MM.1S (cell line): Measurements from ENCODE around the gene PDE1A.

Source experiments
- DNase-seq: peaks from one replicate; pipeline ENCODE4 v3.0.0-alpha.2; 2015
- H2AFZ ChIP-seq: fragments of 300-600 bp; sonication (generic); 2 replicates; pipeline ENCODE4 v1.6.0; 2016; ENCODE audit warnings: antibody characterized with exemption, low read length
- H3F3A ChIP-seq: fragments of 300-600 bp; sonication (generic); 2 replicates; pipeline ENCODE4 v1.6.1; 2016; ENCODE audit warnings: mild to moderate bottlenecking, antibody characterized with exemption, low read length, moderate library complexity, mixed read lengths; ENCODE audit not compliant: insufficient read depth
- H3K27ac ChIP-seq: fragments of 300-600 bp; sonication (generic); 2 replicates; pipeline ENCODE4 v1.5.1; 2016; ENCODE audit warnings: mild to moderate bottlenecking, low read length
- H3K27me3 ChIP-seq: fragments of 300-600 bp; sonication (generic); replicated peaks from 2 replicates; pipeline ENCODE4 v1.6.0; 2016; ENCODE audit warnings: low read length; ENCODE audit not compliant: insufficient read depth
- H3K36me3 ChIP-seq: fragments of 300-600 bp; sonication (generic); replicated peaks from 2 replicates; pipeline ENCODE4 v1.6.1; 2016; ENCODE audit warnings: mild to moderate bottlenecking, low read length, mixed read lengths; ENCODE audit not compliant: insufficient read depth
- H3K4me1 ChIP-seq: fragments of 300-600 bp; sonication (generic); 2 replicates; pipeline ENCODE4 v1.6.1; 2016; ENCODE audit warnings: low read length, mixed read lengths
- H3K4me2 ChIP-seq: fragments of 300-600 bp; sonication (generic); 2 replicates; pipeline ENCODE4 v1.6.0; 2016; ENCODE audit warnings: low read depth, low read length
- H3K4me3 ChIP-seq: fragments of 300-600 bp; sonication (generic); 2 replicates; pipeline ENCODE4 v1.5.1; 2016; ENCODE audit warnings: low read length, mixed read lengths
- H3K79me2 ChIP-seq: fragments of 300-600 bp; sonication (generic); 2 replicates; pipeline ENCODE4 v1.6.1; 2016; ENCODE audit warnings: mixed run types, low read length, mixed read lengths
- H3K9ac ChIP-seq: fragments of 300-600 bp; sonication (generic); 2 replicates; pipeline ENCODE4 v1.6.1; 2016; ENCODE audit warnings: low read length, mixed read lengths
- H3K9me2 ChIP-seq: fragments of 300-600 bp; sonication (generic); replicated peaks from 2 replicates; pipeline ENCODE4 v1.6.1; 2016; ENCODE audit warnings: mild to moderate bottlenecking, low read length, mixed read lengths; ENCODE audit not compliant: insufficient read depth
- H3K9me3 ChIP-seq: fragments of 300-600 bp; sonication (generic); replicated peaks from 2 replicates; pipeline ENCODE4 v1.6.1; 2016; ENCODE audit warnings: mild to moderate bottlenecking, low read length, mixed read lengths; ENCODE audit not compliant: insufficient read depth
- H4K20me1 ChIP-seq: fragments of 300-600 bp; sonication (generic); 2 replicates; pipeline ENCODE4 v1.6.1; 2016; ENCODE audit warnings: mild to moderate bottlenecking, low read length, moderate library complexity, mixed read lengths; ENCODE audit not compliant: insufficient read depth
- EZH2 ChIP-seq: fragments of 300-600 bp; sonication (generic); optimal IDR thresholded peaks from 2 replicates; pipeline ENCODE3; 2017; ENCODE audit warnings: low read depth, mild to moderate bottlenecking, antibody characterized with exemption, low read length, mixed read lengths
- EZH2phosphoT487 ChIP-seq: fragments of 300-600 bp; sonication (generic); IDR thresholded peaks from 2 replicates; pipeline ENCODE4 v1.6.1; 2018; ENCODE audit warnings: antibody characterized with exemption, low read length
- TF ChIP-seq, protein P1 (sequence below): fragments of 300-600 bp; sonication (generic); IDR thresholded peaks from 2 replicates; pipeline ENCODE4 v1.5.1; 2016; ENCODE audit warnings: antibody characterized with exemption, low read length, mixed read lengths

PDE1A gene

DNA sequence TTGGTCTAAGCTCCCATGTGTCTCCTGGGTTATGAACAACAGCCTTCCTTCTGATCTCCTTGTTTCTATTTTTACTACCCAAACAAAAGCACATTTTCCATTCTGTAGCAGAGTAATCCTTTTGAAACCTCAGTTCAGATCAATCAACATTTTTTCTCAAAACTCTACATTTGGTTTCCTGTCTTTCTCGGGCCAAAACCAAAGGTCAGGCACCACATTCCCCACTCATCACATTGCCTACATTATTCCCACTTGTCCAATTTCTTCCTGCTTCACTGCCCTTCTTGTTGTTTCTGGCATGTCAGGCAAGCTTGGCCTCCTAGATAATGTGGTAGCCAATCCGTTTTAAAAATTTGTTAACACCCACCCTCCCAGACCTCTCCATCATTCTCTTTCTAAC, 244.4 kb downstream of the PDE1A start:
- Histone ChIP-seq H3K79me2 (no peaks in the 10 kb centered on the region), H4K20me1 (no peaks in the 10 kb centered on the region), H3K4me2 (no peak overlapping the region), H3K9ac (no peak overlapping the region), H3K36me3 (no peaks in the 10 kb centered on the region), H3K4me3 (no peak overlapping the region), H3K4me1 (peaks cover 12% of the 10 kb centered on the region), H3K9me2 (no peaks in the 10 kb centered on the region), H3K27ac (no peak overlapping the region), H3F3A (no peaks in the 10 kb centered on the region), H3K27me3 (no peaks in the 10 kb centered on the region), H2AFZ (no peak overlapping the region), H3K9me3 (no peaks in the 10 kb centered on the region)
- TF ChIP-seq, protein P1, sequence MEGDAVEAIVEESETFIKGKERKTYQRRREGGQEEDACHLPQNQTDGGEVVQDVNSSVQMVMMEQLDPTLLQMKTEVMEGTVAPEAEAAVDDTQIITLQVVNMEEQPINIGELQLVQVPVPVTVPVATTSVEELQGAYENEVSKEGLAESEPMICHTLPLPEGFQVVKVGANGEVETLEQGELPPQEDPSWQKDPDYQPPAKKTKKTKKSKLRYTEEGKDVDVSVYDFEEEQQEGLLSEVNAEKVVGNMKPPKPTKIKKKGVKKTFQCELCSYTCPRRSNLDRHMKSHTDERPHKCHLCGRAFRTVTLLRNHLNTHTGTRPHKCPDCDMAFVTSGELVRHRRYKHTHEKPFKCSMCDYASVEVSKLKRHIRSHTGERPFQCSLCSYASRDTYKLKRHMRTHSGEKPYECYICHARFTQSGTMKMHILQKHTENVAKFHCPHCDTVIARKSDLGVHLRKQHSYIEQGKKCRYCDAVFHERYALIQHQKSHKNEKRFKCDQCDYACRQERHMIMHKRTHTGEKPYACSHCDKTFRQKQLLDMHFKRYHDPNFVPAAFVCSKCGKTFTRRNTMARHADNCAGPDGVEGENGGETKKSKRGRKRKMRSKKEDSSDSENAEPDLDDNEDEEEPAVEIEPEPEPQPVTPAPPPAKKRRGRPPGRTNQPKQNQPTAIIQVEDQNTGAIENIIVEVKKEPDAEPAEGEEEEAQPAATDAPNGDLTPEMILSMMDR, result no peak
- TF ChIP-seq EZH2phosphoT487 (no peak), EZH2 (no peak)
- no peak for DNase-seq

DNA sequence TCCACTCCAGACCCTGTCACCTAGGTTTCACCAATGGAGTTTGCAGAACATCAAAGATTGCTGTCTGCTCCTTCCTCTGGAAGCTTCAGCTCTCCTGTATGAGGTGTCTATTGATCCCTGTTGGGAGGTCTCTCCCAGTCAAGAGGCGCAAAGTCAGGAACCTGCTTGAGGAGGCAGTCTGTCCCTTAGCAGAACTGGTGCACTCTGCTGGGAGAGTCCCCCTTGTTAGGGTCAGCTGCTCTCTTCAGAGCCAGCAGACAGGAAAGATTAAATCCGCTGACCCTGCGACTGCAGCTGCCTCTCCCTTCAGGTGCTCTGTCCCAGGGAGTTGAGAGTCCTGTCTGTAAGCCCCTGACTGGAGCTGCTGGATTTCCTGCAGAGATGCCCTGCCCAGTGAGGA, 245.5 kb downstream of the PDE1A start:
- Histone ChIP-seq H3K79me2 (no peaks in the 10 kb centered on the region), H3K36me3 (no peaks in the 10 kb centered on the region), H3K27me3 (no peaks in the 10 kb centered on the region), H4K20me1 (no peaks in the 10 kb centered on the region), H3K4me2 (no peak overlapping the region), H3K9ac (no peak overlapping the region), H2AFZ (no peak overlapping the region), H3K9me3 (no peaks in the 10 kb centered on the region), H3K4me1 (peaks cover 2% of the 10 kb centered on the region), H3F3A (no peaks in the 10 kb centered on the region), H3K27ac (no peak overlapping the region), H3K4me3 (no peak overlapping the region), H3K9me2 (no peaks in the 10 kb centered on the region)
- TF ChIP-seq, protein P1, result no peak
- TF ChIP-seq EZH2phosphoT487, result no peak
- no peak for TF ChIP-seq EZH2
- DNase-seq, result no peak

- no peak for DNase-seq
- Histone ChIP-seq H3K4me2 (no peak overlapping the region), H3F3A (peaks cover 3% of the 10 kb centered on the region), H3K79me2 (no peaks in the 10 kb centered on the region), H3K9ac (no peak overlapping the region), H3K27ac (no peak overlapping the region), H3K4me3 (no peak overlapping the region), H3K9me3 (no peaks in the 10 kb centered on the region), H3K27me3 (no peaks in the 10 kb centered on the region), H3K9me2 (no peaks in the 10 kb centered on the region), H4K20me1 (no peaks in the 10 kb centered on the region), H2AFZ (no peak overlapping the region), H3K4me1 (no peaks in the 10 kb centered on the region), H3K36me3 (no peaks in the 10 kb centered on the region)
- TF ChIP-seq, protein P1, result no peak
- no peak for TF ChIP-seq EZH2phosphoT487
- no peak for TF ChIP-seq EZH2
These were observed 247.7 kb downstream of the PDE1A start for GRCh38 chr2:182179176-182179575.
